Kasumi-1 (cell line): Measurements from ENCODE around the gene CD109.
A peak's percentile ranks its signal among the peaks of the same experiment; 100 is the strongest.

Experiments used
- DNase-seq, 2 experiments: peaks; one replicate each; lab custom pipeline; 2025; lab: John Stamatoyannopoulos, UW

Gene CD109

DNA sequence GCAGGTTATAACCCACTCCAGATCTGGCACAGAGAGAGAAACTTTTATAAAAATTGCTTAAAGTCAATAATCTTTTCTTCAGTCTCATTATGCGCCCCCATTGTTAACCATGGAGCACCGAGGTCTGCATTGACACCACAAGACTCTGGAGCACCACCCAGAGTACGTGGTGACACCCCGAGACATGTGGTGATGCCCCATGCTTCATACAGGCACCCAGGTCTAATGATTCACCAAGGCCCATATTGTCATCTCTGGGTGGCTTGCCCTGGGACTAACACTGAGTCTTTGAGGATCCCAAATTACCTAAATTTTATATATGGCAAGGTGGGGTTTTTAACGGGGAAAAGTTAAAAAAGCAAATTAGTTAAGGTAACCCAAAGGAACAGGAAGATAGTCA is 31.1 kb downstream of the CD109 start:
- DNase-seq: no peak

- peak; percentile 61 to 72 for DNase-seq
These were observed 32.7 kb downstream of the CD109 start for GRCh38 chr6:73728548-73729205.

DNA sequence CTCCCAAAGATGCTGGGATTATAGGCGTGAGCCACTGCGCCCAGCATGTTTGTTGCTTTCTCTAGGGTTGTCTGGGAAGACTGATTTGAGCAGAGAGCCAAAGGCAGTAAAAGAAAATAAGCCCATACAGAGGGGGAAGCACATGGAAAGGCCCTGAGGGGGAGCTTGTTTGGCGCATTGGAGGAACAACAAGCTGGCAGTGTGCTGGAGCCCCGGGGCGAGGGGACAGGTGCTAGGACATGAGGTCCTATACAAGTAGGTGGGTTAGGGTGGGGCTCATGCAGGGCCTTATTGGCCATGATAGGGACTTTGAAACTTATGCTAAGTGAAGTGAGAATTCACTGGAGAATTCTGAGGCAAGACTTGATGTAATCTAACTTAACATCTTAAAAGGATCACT is 35.3 kb downstream of the CD109 start:
- no peak for DNase-seq

DNA sequence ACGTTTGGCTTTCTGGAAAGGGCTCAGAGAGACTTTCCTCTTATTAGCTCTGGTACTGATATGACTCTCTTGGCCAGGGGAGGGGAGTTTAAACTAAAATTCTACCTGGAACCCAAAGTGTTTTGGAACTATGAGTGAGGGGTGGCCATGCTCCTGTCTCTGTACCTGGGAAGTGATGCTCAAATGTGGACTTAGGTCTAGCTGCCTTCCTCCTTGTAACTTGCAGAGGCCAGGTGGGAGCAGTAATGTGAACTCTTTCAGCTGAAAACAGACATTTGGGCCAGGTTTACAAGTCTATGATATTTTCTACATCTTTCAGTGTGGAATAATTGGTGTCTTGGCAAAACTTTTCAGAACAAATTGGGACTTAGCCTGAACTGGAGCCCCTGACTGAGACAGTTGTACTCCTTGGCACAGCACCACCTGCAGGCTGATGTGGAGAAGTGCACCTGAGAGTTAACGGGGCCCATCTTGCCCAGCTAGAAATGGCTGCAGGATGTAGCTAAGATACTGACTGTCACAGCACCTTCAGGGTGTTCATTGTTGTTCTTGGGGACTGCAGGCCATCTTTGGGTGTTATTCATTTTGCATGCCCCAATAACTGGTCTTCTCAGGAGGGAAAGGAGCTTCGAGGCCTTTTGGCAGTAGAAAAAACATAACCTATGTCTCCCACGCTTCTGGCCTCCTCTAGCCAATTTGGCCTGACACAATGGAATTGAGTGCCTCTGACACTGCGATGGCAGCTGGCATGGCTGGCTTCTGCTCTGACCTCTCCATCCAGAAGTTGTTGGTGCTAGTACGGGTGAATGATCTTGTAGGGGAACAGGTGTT is 37.1 kb downstream of the CD109 start:
- peak; percentile 84 to 88 for DNase-seq

GRCh38 chr6:73733791-73734190 is 37.8 kb downstream of the CD109 start:
- no peak for DNase-seq

GRCh38 chr6:73734832-73735453 is 38.9 kb downstream of the CD109 start:
- no peak for DNase-seq

DNA sequence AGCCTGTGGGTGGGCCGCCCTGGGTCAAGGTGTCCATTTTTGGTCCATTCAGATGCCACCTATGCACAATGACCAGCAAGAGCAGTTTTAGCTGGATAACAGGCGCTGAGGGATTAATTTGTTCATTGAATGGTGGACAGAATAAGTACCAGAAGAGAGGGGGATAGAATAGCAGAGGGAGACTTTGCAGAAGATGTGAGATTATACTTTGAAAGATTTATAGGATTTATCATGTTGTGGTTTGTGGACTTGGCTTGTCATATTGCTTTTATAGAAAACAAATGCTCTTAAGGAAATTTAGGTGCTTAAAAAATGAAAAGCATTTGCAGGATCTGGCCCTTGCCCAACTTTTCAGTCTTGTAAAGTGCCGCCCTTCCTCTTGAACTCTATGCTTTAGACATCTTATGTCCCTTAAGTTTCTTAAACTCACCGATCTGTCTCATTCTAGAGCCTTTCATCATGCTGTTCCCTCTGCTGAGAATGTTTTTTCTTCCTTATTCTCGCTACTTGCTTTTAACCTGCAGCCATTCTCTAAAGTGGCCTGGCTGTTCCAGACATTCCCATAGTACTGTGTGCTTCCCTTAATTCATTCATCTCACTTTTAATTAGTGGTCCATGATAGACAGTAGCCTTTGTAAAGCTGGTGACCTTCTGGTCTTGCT is 42.5 kb downstream of the CD109 start:
- no peak for DNase-seq

GRCh38 chr6:73739096-73739495 is 43.1 kb downstream of the CD109 start:
- DNase-seq: peak; percentile 77 to 82

- DNase-seq: peak in 1 of 2 experiments; percentile 15
These were observed 46.4 kb downstream of the CD109 start for GRCh38 chr6:73742433-73742832.

DNA sequence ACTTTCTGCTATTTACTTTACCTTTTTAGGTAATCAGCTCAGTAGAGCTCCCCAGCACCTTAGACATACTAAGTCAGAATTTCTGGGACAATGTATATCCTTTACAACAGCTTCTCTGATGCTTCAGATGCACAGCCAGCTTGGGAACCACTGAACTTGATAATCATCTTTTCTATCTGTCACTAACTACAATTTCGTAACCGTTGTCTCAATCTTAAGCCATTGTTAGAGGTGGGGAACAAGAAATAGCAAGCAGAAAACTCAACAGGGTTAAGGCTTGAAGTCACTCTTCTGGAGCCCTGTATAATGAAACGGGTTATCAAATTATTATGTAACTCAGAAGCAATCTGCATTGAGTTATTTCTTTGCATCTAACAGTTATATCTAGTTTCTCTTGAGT is 47.1 kb downstream of the CD109 start:
- no peak for DNase-seq

DNA sequence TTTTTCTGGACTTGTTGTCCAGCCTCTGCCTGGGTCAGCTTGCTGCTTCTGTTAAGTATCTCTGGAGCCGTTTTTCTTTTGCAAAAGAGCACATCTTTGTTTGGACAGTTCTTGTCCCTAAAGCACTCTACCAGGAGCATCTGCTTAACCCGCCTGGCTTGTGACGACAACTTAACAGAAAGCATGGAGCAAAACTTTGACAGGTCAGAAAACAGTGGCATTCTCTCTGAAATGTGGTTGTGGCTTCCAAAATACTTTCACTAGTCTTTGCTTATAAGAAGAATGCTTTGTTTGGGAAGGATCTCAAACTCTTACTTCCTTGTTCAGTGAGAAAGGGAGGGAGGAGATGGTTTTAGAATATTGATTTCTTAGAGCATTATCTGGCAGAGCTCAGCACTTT is 47.6 kb downstream of the CD109 start:
- no peak for DNase-seq

DNA sequence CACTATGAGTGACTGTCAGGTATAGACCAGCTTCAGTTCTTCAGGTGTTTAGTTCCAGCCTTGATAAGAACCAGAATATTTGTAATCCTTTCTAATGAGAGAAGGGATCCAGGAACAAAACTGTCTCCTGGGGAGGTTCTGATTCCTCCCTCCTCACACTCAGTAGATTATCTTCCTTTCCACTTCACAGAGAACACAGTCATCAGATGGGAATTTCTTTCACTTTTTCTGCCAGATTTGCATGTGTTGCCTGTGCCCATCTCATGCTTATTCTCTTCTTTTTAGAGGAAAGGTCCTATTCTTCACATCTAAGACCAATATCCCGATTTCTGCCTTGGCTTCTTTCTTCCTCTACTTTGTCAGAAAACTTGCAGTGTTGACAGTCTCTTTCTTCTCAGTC is 50.8 kb downstream of the CD109 start:
- no peak for DNase-seq

DNA sequence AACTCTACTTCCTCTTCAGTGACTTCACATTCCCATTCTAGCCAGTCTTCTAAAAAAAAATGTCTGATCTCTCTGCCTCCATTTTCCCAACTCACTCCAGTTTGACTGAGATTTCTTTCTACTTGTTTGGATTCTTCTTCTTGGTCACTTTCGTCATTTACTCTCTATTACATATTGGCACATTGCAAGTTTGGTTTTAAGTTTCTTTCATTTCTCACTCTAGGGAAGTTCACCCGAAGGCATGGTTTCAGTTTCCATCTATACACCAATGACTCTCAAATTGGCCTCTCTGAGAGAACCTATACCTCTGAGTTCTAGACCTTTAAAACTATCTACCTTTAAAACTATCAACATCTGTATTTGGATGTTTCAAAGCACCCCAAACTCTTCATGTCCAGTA is 51.3 kb downstream of the CD109 start:
- DNase-seq: peak in 1 of 2 experiments; percentile 22

- no peak for DNase-seq
These were observed 56.9 kb downstream of the CD109 start for GRCh38 chr6:73752943-73753342.

GRCh38 chr6:73766040-73766439 is 70.0 kb downstream of the CD109 start:
- no peak for DNase-seq

GRCh38 chr6:73768558-73768957 is 72.6 kb downstream of the CD109 start:
- no peak for DNase-seq

- no peak for DNase-seq
These were observed 74.0 kb downstream of the CD109 start for GRCh38 chr6:73769976-73770375.

DNA sequence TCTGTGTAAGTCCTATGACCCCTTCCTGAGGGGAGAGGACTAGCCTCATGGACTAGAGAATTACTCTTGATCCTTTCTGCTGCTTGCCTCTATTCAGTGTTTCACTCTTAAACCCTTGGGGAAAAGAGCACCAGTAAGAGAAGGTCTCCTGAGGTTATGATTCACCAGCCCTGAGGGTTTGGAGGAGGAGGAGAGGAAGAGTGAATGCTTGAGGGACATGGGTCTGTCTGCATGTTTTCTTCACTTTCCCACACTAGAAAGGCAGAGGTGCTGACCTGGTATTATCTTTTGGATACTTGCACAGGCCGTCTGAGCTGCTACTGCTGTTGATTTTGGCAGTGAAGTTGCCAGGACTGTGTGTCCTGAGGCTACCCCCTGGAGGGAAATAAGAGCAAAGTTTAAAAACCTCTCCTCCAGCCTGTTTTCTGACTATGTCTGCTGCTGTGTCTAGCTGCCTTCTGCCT is 78.3 kb downstream of the CD109 start:
- DNase-seq: peak in 1 of 2 experiments; percentile 17

- no peak for DNase-seq
These were observed 83.9 kb downstream of the CD109 start for GRCh38 chr6:73779943-73780342.

GRCh38 chr6:73782911-73783310 is 86.9 kb downstream of the CD109 start:
- DNase-seq: no peak

- DNase-seq: no peak
These were observed 88.9 kb downstream of the CD109 start for GRCh38 chr6:73784726-73785505.

DNA sequence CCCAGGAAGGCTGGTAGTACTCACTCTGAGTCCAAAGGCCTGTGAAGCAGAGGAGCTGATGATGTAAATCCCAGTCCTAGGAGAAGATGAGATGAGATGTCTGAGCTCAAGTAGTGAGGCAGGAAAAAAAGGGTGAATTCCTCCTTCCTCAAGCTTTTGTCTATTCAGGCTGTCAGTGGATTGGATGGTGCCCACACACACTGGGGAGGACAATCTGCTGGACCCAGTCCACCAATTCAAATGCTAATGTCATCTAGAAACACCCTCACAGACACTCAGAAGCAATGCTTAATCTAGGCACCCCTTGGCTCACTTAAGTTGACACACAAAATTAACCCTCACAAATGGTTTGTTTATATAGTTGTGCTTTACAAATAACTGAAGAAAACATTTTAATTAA is 94.6 kb downstream of the CD109 start:
- no peak for DNase-seq
